HEK293T (cell line): ENCODE results near the gene TMPRSS3.

Experiments
- FOXM1 ChIP-seq: fragments of 450-650 bp; IDR thresholded peaks from 2 replicates; pipeline ENCODE4 v1.6.1; 2017; ENCODE audit warnings: mild to moderate bottlenecking, borderline replicate concordance
- NFRKB ChIP-seq: fragments of 450-650 bp; IDR thresholded peaks from 2 replicates; pipeline ENCODE4 v1.6.1; 2016; ENCODE audit warnings: mild to moderate bottlenecking, moderate library complexity
- SUZ12 ChIP-seq: fragments of 450-650 bp; IDR thresholded peaks from 2 replicates; pipeline ENCODE4 v1.6.1; 2016; ENCODE audit warnings: mild to moderate bottlenecking

- TF ChIP-seq FOXM1, result no peak
- TF ChIP-seq NFRKB, result no peak
- TF ChIP-seq SUZ12, result no peak
Measured at GRCh38 chr21:42343556-42343955, 52.3 kb downstream of the TMPRSS3 start.
